Thoracic aorta (tissue), 2 donors: Measurements from ENCODE around the gene ACVR2B. TPM values are rescaled to one million over a fixed set of nuclear protein-coding genes. Genes with fewer than 3 reads are reported as not detected.

Experiments
- ATAC-seq: fragments of 150-250 bp; one replicate; pipeline ENCODE4 v1.8.0; 2017; ENCODE audit warnings: low read depth; ENCODE audit not compliant: insufficient number of reproducible peaks, low FRiP score
- DNase-seq: peaks from one replicate; pipeline ENCODE4 v3.0.0-alpha.2; 2020; ENCODE audit warnings: low spot score
- H3K27ac ChIP-seq, 2 donors: fragments of 200-600 bp; sonication (generic); 1 replicate in 1 of 2; 2 replicates in 1 of 2; pipeline ENCODE4 v1.5.1; 2016; ENCODE audit warnings: mild to moderate bottlenecking in 2 of 2, moderate library complexity in 2 of 2
- H3K27me3 ChIP-seq: fragments of 200-600 bp; sonication (generic); replicated peaks from 2 replicates; pipeline ENCODE4 v1.6.0; 2016; ENCODE audit warnings: mild to moderate bottlenecking; ENCODE audit not compliant: insufficient read depth
- H3K36me3 ChIP-seq: fragments of 200-600 bp; sonication (generic); one replicate; pipeline ENCODE4 v1.5.1; 2016
- H3K4me1 ChIP-seq, 2 donors: fragments of 200-600 bp; sonication (generic); 1 replicate in 1 of 2; 2 replicates in 1 of 2; pipeline versions ENCODE4 v1.5.1 to v1.6.0; 2016; ENCODE audit warnings: low read depth in 2 of 2, mild to moderate bottlenecking in 1 of 2; ENCODE audit not compliant: control insufficient read depth in 1 of 2
- H3K4me3 ChIP-seq: fragments of 200-600 bp; sonication (generic); 2 replicates; pipeline ENCODE4 v1.5.1; 2016; ENCODE audit warnings: mild to moderate bottlenecking
- H3K9me3 ChIP-seq: fragments of 200-600 bp; sonication (generic); 2 replicates; pipeline ENCODE4 v1.5.1; 2016
- total RNA-seq, 2 donors: library from RNA; depleted of rRNA; stranded (reverse); fragments of >200 nt; gene quantifications; one replicate each; pipeline versions ENCODE4 v1.1.0 to v1.2.3, GENCODE V29; 2016
- TF ChIP-seq, protein P1 (sequence below): fragments of 200-600 bp; sonication (generic); IDR thresholded peaks from one replicate; pipeline ENCODE4 v1.5.1; 2019; ENCODE audit warnings: antibody characterized with exemption

ACVR2B gene
- total RNA-seq, 2 donors from 2014 or later = 3.7 to 4.0 TPM

DNA sequence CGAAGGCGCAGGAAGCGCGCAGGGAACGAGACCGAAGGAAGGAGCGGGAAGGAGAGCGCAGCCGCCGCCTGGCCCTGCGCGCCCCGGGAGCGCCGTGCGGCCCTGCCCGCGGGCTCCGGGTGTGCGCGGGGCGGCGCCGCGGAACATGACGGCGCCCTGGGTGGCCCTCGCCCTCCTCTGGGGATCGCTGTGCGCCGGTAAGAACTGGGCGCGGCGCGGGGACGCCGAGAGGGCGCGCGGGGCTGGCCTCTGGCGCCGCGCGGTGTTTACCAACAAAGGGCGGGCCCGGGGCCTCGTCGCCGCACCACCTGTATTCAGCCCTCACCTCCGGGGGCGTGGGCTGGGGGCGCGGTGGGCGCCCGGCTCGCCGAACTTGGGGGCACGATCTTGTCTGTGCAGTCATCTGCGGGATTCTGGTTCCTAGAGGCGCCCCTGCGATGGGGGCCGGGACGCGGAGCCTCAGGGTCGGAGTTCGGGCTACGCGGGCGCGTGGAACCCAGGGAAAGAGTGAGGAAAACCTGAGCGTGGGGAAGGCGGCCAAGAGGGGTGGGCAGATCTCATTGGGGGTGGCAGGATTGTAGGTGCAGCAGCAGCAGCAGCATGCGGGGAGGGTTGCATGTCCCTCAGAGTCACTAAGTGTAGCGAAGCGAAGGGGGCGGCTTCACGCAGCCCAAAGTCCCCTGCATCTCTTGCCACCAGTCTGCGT, 641 bp downstream of the ACVR2B start:
- H3K4me3 ChIP-seq = peak overlapping the region; percentile 94
- TF ChIP-seq, protein P1, sequence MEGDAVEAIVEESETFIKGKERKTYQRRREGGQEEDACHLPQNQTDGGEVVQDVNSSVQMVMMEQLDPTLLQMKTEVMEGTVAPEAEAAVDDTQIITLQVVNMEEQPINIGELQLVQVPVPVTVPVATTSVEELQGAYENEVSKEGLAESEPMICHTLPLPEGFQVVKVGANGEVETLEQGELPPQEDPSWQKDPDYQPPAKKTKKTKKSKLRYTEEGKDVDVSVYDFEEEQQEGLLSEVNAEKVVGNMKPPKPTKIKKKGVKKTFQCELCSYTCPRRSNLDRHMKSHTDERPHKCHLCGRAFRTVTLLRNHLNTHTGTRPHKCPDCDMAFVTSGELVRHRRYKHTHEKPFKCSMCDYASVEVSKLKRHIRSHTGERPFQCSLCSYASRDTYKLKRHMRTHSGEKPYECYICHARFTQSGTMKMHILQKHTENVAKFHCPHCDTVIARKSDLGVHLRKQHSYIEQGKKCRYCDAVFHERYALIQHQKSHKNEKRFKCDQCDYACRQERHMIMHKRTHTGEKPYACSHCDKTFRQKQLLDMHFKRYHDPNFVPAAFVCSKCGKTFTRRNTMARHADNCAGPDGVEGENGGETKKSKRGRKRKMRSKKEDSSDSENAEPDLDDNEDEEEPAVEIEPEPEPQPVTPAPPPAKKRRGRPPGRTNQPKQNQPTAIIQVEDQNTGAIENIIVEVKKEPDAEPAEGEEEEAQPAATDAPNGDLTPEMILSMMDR = no peak
- ATAC-seq (no peak), DNase-seq (no peak)
- peaks cover 10 to 25% of the 10 kb centered on the region in 2 donors for H3K4me1 ChIP-seq
- H3K27me3 ChIP-seq = no peaks in the 10 kb centered on the region
- H3K36me3 ChIP-seq = no peaks in the 10 kb centered on the region
- no peaks in the 10 kb centered on the region for H3K9me3 ChIP-seq
- H3K27ac ChIP-seq = peak overlapping the region; percentile 38 to 53

DNA sequence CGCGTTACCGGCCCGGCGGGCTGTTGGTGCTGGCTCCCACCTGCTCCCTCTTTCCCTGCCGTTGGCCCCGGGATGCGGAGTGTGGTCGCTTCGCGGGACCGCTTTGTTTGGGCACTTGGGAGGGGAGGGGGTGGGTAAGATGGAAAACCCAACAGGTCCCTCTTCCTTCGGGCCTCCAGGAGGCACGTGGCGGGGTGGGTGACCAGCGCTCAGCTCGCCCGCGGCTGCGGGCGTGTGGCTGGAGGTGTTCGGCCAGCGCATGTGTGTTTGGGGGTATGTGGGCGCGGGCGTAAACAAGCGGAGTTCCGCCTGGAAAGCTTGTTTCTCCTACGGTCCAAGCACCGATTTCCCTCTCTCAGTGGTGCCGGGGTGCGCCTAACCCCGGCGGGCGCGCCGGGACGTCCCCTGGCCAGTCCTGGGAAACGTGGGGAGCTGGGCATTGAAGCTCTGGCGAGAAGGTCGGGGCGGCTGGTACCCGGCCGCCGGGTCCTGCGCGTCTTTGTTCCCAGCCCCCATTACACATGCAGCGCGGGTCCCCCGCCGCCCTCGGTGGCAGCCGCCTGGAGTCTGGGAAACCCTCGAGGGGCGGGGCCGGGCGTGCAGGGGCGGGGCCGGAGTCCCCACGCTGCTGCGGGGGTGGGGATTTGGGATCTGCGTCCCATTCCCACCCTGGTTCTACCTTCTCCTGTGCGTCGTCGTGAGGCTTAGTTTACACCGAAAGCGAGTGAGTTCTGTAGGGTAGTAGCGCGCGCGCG, 1.4 kb downstream of the ACVR2B start:
- H3K4me3 ChIP-seq = peak overlapping the region; percentile 94
- DNase-seq (no peak), ATAC-seq (no peak)
- H3K4me1 ChIP-seq = peaks cover 14 to 33% of the 10 kb centered on the region in 2 donors
- no peaks in the 10 kb centered on the region for H3K27me3 ChIP-seq
- no peaks in the 10 kb centered on the region for H3K36me3 ChIP-seq
- TF ChIP-seq, protein P1 = no peak
- no peaks in the 10 kb centered on the region for H3K9me3 ChIP-seq
- H3K27ac ChIP-seq = peak overlapping the region; percentile 51 to 52

DNA sequence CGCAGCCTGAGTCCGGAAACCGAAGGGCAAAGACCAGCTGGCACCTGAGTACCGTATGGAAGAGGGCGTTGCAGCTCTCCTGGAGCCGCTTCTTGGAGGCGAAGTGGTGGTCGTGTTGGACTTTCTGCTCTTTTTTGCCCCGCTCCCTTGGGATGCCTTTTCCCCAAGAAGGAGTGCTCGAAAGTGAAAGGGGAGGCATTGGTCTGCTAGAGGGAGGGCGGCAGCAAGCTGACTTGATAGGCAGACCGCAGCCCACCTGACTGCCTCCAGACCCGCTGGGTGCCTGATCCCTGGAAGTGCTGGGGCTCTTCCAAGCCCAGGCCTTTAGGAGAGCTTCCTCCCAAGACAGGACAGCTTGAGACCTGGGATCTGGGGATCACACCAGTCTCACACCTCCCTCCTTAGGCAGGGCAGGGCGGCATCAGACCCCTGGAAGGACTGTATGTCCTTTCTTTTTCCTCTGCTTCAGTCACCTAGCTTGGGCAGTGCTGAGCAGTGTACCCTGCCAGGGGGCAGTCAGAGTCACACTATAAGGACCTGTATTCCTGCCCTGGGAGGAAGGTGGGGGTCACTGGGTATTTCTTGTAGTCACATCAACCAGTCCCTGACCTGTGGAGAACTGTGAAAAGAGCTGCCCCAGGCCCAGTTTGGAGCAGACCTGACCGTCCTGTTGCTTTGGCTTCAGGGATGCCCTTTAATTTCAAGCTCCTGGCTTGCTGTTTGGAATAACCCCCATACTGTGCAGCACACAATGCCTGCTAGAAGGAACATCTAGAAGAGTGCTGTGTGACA, 2.1 kb downstream of the ACVR2B start:
- Histone ChIP-seq H3K27ac (peak overlapping the region; percentile 51 to 52), H3K4me1 (peaks cover 18 to 40% of the 10 kb centered on the region in 2 donors), H3K27me3 (no peaks in the 10 kb centered on the region)

DNA sequence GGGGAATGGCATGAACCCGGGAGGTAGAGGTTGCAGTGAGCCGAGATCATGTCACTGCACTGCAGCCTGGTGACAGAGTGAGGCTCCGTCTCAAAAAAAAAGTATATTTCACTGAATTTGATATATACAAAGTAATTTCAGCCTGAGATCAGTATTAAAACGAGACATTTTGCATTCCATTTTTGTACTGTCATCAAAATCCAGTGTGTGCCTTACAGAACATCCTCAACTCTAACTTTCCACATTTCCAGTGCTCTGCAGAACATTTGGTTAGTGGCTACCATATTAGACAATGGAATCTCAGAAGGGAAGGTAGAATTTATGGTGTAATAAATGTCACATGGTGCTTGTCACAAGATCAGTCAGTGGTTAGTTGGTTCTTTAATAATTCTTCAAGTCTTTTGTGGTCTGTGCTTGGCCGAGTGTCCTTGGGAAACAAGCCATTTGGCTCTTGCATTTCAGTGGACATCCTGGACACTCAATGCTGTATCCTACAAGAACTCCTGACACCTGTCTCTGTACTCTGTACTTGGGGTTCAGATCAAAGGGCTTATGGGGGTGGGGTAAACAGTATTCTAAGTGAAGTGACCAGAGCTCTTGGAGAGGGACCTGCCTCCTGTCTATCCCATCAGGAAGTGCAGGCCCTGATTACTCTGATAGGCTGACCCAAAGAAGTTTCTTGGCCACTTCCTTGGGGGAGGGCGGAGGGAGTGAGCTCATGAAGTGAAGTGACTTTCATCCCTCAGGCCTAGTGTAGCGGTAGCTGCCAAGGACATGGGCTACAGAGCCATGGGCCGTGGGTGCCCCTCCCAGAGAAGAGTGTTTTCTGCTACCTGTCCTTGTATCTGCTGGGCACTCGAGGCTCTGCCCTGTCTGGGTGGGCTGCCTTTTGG, 3.7 kb downstream of the ACVR2B start:
- Histone ChIP-seq H3K4me1 (peaks cover 18 to 46% of the 10 kb centered on the region in 2 donors), H3K36me3 (no peaks in the 10 kb centered on the region), H3K4me3 (no peak overlapping the region), H3K9me3 (no peaks in the 10 kb centered on the region), H3K27ac (no peak overlapping the region), H3K27me3 (no peaks in the 10 kb centered on the region)
- TF ChIP-seq, protein P1 = no peak
- DNase-seq (no peak), ATAC-seq (no peak)

More for the DNA sequence above, 2.1 kb downstream of the ACVR2B start:
- DNase-seq = no peak
- TF ChIP-seq, protein P1 = no peak
- Histone ChIP-seq H3K9me3 (no peaks in the 10 kb centered on the region), H3K36me3 (no peaks in the 10 kb centered on the region), H3K4me3 (peak overlapping the region; percentile 94)
- ATAC-seq = no peak
